OCI-M2 (cell line): ENCODE results near the gene GAGE2A.
"Not testable (repeated sequence)": the region's sequence is repeated elsewhere in the genome, so short reads cannot be mapped to it uniquely, and the experiment has no call there.

Experiments
- DNase-seq: peaks from one replicate; lab custom pipeline; 2025; ENCODE audit not compliant: unreplicated experiment; lab: John Stamatoyannopoulos, UW

Gene GAGE2A, protein sequence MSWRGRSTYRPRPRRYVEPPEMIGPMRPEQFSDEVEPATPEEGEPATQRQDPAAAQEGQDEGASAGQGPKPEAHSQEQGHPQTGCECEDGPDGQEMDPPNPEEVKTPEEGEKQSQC

DNA sequence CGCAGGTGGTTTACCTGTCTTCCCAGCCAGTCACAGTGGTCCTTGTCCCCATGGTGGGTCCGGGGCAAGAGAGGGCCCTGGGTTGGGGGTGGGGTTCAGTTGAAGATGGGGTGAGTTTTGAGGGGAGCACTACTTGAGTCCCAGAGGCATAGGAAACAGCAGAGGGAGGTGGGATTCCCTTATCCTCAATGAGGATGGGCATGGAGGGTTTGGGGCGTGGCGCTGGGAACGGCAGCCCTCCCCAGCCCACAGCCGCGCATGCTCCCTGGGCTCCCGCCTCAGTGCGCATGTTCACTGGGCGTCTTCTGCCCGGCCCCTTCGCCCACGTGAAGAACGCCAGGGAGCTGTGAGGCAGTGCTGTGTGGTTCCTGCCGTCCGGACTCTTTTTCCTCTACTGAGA, at the start of gene GAGE2A:
GAGE2A (plus strand) TSS at position 301 of the 400 bp plus-strand sequence. CDS start 1,155 bp downstream, outside the sequence.
- DNase-seq, result not testable (repeated sequence)

GRCh38 chrX:49541433-49541832, 47.9 kb upstream of the GAGE2A start, which contains the start of gene GAGE12D:
Gene GAGE12D (plus strand): TSS chrX:49541733. CDS start chrX:49542888, 1,155 bp downstream.
- DNase-seq, result not testable (repeated sequence)

- not testable (repeated sequence) for DNase-seq
These were observed 38.3 kb upstream of the GAGE2A start, which contains the start of gene GAGE12E for GRCh38 chrX:49550989-49551388. Gene GAGE12E (plus strand): TSS chrX:49551289. CDS start chrX:49552444, 1,155 bp downstream.

DNA sequence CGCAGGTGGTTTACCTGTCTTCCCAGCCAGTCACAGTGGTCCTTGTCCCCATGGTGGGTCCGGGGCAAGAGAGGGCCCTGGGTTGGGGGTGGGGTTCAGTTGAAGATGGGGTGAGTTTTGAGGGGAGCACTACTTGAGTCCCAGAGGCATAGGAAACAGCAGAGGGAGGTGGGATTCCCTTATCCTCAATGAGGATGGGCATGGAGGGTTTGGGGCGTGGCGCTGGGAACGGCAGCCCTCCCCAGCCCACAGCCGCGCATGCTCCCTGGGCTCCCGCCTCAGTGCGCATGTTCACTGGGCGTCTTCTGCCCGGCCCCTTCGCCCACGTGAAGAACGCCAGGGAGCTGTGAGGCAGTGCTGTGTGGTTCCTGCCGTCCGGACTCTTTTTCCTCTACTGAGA, 28.8 kb upstream of the GAGE2A start, which contains the start of gene GAGE12F:
GAGE12F (plus strand) TSS at position 301 of the 400 bp plus-strand sequence. CDS start 1,155 bp downstream, outside the sequence.
- not testable (repeated sequence) for DNase-seq

DNA sequence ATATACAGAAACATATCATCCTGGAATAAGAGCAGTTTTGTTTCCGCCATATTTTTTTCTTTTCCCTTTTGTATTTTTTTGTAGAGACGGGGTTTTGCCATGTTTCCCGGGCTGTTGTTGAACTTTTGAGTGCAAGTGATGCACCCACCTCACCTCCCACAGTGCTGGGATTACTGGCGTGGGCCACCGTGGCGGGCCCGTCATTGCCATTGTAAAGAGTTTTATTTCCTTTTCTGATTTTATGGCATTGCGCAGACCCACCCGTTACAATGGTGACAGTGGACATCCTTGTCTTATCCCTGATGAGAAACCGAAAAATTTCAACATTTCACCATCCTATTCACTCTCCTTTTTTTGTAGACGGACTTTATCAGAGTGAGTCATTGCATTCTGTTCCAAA, 20.6 kb upstream of the GAGE2A start:
- not testable (repeated sequence) for DNase-seq

GRCh38 chrX:49569152-49569551, 20.1 kb upstream of the GAGE2A start:
- not testable (repeated sequence) for DNase-seq

GRCh38 chrX:49570100-49570499, 19.2 kb upstream of the GAGE2A start, which contains the start of gene GAGE12G:
Gene GAGE12G (plus strand): TSS chrX:49570400. CDS start chrX:49571555, 1,155 bp downstream.
- not testable (repeated sequence) for DNase-seq

GRCh38 chrX:49579649-49580048, 9.6 kb upstream of the GAGE2A start, which contains the start of gene GAGE12H:
Gene GAGE12H (plus strand): TSS chrX:49579949. CDS start chrX:49581104, 1,155 bp downstream.
- DNase-seq, result not testable (repeated sequence)

- DNase-seq, result not testable (repeated sequence)
These were observed 628 bp downstream of the GAGE2A start for GRCh38 chrX:49589769-49590478.

DNA sequence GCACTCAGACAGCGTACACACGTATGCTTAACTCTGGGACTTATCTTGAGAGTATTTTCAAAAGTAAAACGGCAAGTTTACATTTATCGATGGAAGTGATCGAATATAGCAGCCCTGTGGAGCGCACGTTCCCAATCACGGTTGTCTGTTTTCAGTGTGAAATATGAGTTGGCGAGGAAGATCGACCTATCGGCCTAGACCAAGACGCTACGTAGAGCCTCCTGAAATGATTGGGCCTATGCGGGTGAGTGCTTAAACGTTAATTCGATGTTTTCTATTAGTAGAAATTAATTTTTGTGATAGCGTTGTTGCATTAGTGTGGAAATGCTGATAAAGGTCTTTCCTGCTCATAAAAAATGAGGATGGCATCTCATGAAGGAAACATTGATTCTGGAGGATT, 1.2 kb downstream of the GAGE2A start:
- not testable (repeated sequence) for DNase-seq

- DNase-seq, result not testable (repeated sequence)
These were observed 9.4 kb downstream of the GAGE2A start, which contains the start of gene GAGE1 for GRCh38 chrX:49598720-49599119. Gene GAGE1 (plus strand): TSS chrX:49599020. CDS start chrX:49600175, 1,155 bp downstream.

DNA sequence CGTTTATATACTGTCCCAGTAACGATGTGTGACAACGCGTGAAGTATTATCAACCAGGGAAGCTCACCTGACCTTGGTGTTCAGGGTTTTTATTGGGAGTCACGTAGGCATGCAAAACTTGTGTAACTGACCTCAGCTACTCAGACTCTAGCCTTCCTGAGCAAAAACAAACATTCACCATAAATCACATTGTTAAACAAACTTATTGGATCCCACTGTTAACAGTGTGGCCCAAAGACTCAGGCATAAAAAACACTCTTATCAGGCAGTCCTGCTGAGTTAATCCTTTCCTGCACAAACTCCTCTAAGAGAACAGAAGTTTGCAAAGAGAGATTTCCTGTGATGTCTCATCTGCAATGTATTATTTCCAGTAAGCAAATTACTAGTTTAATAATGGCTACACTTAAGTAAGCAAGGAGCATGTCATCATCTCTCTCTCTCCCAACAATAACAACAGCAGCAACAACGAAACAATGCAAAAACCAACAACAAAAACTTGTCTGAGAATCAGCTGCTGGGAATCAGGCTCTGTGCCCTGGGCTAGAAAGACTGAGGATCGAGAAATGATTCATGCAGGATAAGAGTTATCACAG, 21.5 kb downstream of the GAGE2A start:
- DNase-seq, result no peak

DNA sequence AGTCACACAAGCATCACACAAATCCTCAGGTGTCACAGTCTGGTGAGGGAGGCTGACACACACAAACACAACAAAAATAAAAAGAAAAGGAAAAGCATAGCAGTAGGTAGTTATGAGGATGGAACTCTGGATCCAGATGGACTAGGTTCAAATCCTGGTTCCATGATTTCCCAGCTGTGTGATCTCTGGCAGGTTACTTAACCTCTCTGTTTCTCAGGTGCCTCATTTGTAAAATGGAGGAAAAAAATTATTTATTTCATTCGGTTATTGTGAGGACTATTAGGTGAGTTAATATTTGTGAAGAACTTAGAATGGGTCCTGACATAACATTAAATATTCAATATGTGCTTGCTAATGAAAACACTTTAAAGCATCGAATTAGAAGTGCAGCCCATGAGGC, 29.3 kb downstream of the GAGE2A start:
- DNase-seq, result no peak

GRCh38 chrX:49627086-49627777, 37.9 kb downstream of the GAGE2A start:
- DNase-seq, result no peak

DNA sequence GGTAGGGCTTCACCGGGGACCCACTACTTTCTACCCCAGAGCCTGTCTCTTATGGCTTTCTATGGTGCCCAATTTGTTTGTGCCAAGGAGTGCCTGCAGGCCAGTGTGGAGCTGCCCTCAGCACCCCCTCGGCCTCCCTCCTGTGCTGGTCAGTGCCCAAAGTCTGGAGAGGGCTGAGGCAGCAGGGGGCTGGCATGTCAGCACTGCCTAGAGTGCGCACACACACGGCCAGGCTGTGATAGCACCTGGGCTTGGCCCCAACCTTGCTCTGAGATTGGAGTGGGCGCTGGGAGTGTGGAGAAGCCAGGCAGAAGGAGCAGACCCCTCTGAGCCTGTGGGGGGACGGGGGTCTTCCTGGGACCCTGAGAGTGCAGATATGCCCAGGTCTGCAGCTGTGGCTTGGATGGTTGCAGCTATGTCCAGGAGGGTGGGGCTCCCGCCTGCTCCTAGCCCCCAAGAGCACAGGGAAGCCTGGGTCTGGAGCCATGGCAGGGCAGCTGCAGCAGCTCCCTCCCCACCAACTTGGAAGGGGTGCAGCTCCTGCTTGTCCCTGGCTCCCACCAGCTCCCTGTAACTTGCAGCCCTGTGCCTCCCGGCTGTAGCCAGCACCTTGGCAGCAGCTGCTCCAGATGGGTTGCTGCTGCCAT, 55.8 kb downstream of the GAGE2A start:
- DNase-seq, result no peak
